ENCODE results near the gene ACMSD.
A peak's percentile ranks its signal among the peaks of the same experiment; 100 is the strongest.
"Not testable (repeated sequence)": the region's sequence is repeated elsewhere in the genome, so short reads cannot be mapped to it uniquely, and the experiment has no call there.

The ACMSD gene

GRCh38 chr2:134855709-134856108 is 17.3 kb downstream of the ACMSD start:
- DNase-seq = no peak

GRCh38 chr2:134858245-134858644 is 19.8 kb downstream of the ACMSD start:
- no peak for DNase-seq

GRCh38 chr2:134861173-134861572 is 22.8 kb downstream of the ACMSD start:
- DNase-seq = no peak

- no peak for DNase-seq
Measured at GRCh38 chr2:134862069-134862468, 23.7 kb downstream of the ACMSD start.

GRCh38 chr2:134862674-134863073 is 24.3 kb downstream of the ACMSD start:
- no peak for DNase-seq

- DNase-seq = no peak
Measured at GRCh38 chr2:134863446-134863845, 25.0 kb downstream of the ACMSD start.

- DNase-seq = no peak
Measured at GRCh38 chr2:134865067-134865787, 26.8 kb downstream of the ACMSD start.

- DNase-seq = no peak
Measured at GRCh38 chr2:134866498-134867099, 28.2 kb downstream of the ACMSD start.

GRCh38 chr2:134869946-134870736 is 31.7 kb downstream of the ACMSD start:
- no peak for DNase-seq

- DNase-seq = no peak
Measured at GRCh38 chr2:134873152-134873551, 34.7 kb downstream of the ACMSD start.

- no peak for DNase-seq
Measured at GRCh38 chr2:134875309-134875708, 36.9 kb downstream of the ACMSD start.

- no peak for DNase-seq
Measured at GRCh38 chr2:134882773-134883172, 44.4 kb downstream of the ACMSD start.

- peak; percentile 7 for DNase-seq
Measured at GRCh38 chr2:134883552-134884293, 45.3 kb downstream of the ACMSD start.

GRCh38 chr2:134884435-134884834 is 46.0 kb downstream of the ACMSD start:
- DNase-seq = no peak

- DNase-seq = peak; percentile 56
Measured at GRCh38 chr2:134892282-134893035, 54.0 kb downstream of the ACMSD start.

GRCh38 chr2:134897932-134898331 is 59.5 kb downstream of the ACMSD start:
- DNase-seq = peak; percentile 18

- DNase-seq = no peak
Measured at GRCh38 chr2:134899204-134899603, 60.8 kb downstream of the ACMSD start.

GRCh38 chr2:134900151-134900550 is 61.7 kb downstream of the ACMSD start:
- DNase-seq = no peak

GRCh38 chr2:134903701-134904100 is 65.3 kb downstream of the ACMSD start:
- not testable (repeated sequence) for DNase-seq

GRCh38 chr2:134905168-134905567 is 66.8 kb downstream of the ACMSD start:
- DNase-seq = no peak

GRCh38 chr2:134906726-134907125 is 68.3 kb downstream of the ACMSD start:
- DNase-seq = no peak

- DNase-seq = not testable (repeated sequence)
Measured at GRCh38 chr2:134907441-134908116, 69.2 kb downstream of the ACMSD start.
